Measurements from ENCODE around the gene CRMP1.

Gene CRMP1

DNA sequence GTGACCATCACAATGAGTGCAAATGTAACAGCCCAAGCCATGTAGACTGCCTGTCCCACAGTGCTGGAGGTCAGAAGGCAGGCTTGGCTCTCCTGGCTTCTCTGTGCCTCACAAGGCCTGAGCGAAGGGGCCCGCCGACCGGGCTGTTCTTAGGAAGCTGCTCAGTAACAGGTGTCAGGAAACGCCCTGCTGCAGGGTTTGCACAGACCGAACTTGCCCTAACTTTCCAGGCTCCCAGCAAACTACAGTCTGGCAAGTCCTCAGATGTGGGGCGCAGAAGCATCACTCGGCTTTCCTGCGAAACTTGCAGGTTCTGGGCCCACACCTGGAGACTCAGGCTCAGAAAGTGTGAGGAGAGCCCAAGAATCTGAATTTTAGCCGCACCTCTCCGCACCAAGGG is 87.6 kb downstream of the CRMP1 start:
- H3K4me1 ChIP-seq (ENCODE audit: control insufficient read depth, insufficient read depth, low read length): no peaks in the 10 kb centered on the region
- no peak overlapping the region for H3K27ac ChIP-seq (ENCODE audit: low read depth, low read length)
- no peak overlapping the region for H3K4me3 ChIP-seq (ENCODE audit: low read depth, low read length)
- no peaks in the 10 kb centered on the region for H3K27me3 ChIP-seq (ENCODE audit: control insufficient read depth, insufficient read depth, low read length)
- no peak overlapping the region for H3K9ac ChIP-seq (ENCODE audit: low read length)
- H3K9me3 ChIP-seq (ENCODE audit: control insufficient read depth, insufficient read depth, low read depth, low read length): no peaks in the 10 kb centered on the region
- H3K36me3 ChIP-seq (ENCODE audit: control insufficient read depth, insufficient read depth, low read length): peaks cover 40% of the 10 kb centered on the region

- Histone ChIP-seq H3K36me3 (ENCODE audit: control insufficient read depth, insufficient read depth, low read length) (peaks cover 34% of the 10 kb centered on the region), H3K9ac (ENCODE audit: low read length) (no peak overlapping the region), H3K4me3 (ENCODE audit: low read depth, low read length) (no peak overlapping the region), H3K9me3 (ENCODE audit: control insufficient read depth, insufficient read depth, low read depth, low read length) (no peaks in the 10 kb centered on the region), H3K4me1 (ENCODE audit: control insufficient read depth, insufficient read depth, low read length) (no peaks in the 10 kb centered on the region), H3K27ac (ENCODE audit: low read depth, low read length) (no peak overlapping the region), H3K27me3 (ENCODE audit: control insufficient read depth, insufficient read depth, low read length) (no peaks in the 10 kb centered on the region)
Measured at GRCh38 chr4:5804656-5805055, 88.2 kb downstream of the CRMP1 start.

GRCh38 chr4:5802565-5802964 is 90.3 kb downstream of the CRMP1 start:
- no peaks in the 10 kb centered on the region for H3K9me3 ChIP-seq (ENCODE audit: control insufficient read depth, insufficient read depth, low read depth, low read length)
- no peak overlapping the region for H3K9ac ChIP-seq (ENCODE audit: low read length)
- no peak overlapping the region for H3K27ac ChIP-seq (ENCODE audit: low read depth, low read length)
- H3K36me3 ChIP-seq (ENCODE audit: control insufficient read depth, insufficient read depth, low read length): peaks cover 23% of the 10 kb centered on the region
- H3K27me3 ChIP-seq (ENCODE audit: control insufficient read depth, insufficient read depth, low read length): no peaks in the 10 kb centered on the region
- no peak overlapping the region for H3K4me3 ChIP-seq (ENCODE audit: low read depth, low read length)
- H3K4me1 ChIP-seq (ENCODE audit: control insufficient read depth, insufficient read depth, low read length): no peaks in the 10 kb centered on the region

DNA sequence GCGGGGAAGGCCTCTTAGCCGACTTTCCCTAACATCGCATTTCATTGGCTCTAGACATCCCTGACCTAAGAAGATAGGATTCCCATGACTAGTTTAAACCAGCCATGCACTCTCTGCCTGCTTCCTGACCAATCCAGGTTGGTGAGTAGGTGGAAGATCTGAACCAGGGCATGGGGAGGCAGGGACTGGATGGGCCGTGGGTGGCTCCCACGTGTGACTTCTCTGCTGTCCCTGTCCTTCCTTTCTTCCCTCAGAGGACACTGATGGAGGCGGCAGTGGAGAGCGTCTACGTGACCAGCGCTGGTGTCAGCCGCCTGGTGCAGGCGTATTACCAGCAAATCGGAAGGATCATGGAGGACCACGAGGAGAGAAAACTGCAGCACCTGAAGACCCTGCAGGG is 91.2 kb downstream of the CRMP1 start:
- peaks cover 26% of the 10 kb centered on the region for H3K36me3 ChIP-seq (ENCODE audit: control insufficient read depth, insufficient read depth, low read length)

GRCh38 chr4:5800496-5800895 is 92.4 kb downstream of the CRMP1 start:
- Histone ChIP-seq H3K4me3 (ENCODE audit: low read depth, low read length) (no peak overlapping the region), H3K4me1 (ENCODE audit: control insufficient read depth, insufficient read depth, low read length) (no peaks in the 10 kb centered on the region), H3K9ac (ENCODE audit: low read length) (no peak overlapping the region), H3K27me3 (ENCODE audit: control insufficient read depth, insufficient read depth, low read length) (no peaks in the 10 kb centered on the region), H3K9me3 (ENCODE audit: control insufficient read depth, insufficient read depth, low read depth, low read length) (no peaks in the 10 kb centered on the region), H3K36me3 (ENCODE audit: control insufficient read depth, insufficient read depth, low read length) (peaks cover 22% of the 10 kb centered on the region), H3K27ac (ENCODE audit: low read depth, low read length) (no peak overlapping the region)

More for the DNA sequence above, 91.2 kb downstream of the CRMP1 start:
- Histone ChIP-seq H3K27me3 (ENCODE audit: control insufficient read depth, insufficient read depth, low read length) (no peaks in the 10 kb centered on the region), H3K4me1 (ENCODE audit: control insufficient read depth, insufficient read depth, low read length) (no peaks in the 10 kb centered on the region), H3K9ac (ENCODE audit: low read length) (no peak overlapping the region), H3K27ac (ENCODE audit: low read depth, low read length) (no peak overlapping the region), H3K4me3 (ENCODE audit: low read depth, low read length) (no peak overlapping the region), H3K9me3 (ENCODE audit: control insufficient read depth, insufficient read depth, low read depth, low read length) (no peaks in the 10 kb centered on the region)

DNA sequence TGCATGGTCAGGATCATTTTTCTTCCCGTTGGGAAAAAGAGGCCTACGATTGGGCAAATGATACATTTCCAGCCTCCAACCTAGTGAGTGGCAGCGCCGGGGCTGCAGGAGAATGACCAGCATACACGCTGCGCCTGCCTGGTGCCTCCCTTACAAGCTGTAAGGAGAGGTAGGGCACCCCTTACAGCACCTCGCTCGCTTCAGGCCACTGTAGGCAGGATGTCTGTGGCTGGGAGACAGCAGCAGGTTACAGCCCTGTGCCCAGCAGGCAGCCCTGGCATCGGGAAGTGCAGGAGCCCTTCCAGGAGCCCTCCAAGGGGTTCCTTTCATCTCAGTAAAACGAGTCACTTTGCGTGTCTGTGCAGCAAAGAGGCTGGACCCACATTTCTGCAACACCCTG is 93.5 kb downstream of the CRMP1 start:
- H3K9me3 ChIP-seq (ENCODE audit: control insufficient read depth, insufficient read depth, low read depth, low read length): no peaks in the 10 kb centered on the region
- H3K4me1 ChIP-seq (ENCODE audit: control insufficient read depth, insufficient read depth, low read length): no peaks in the 10 kb centered on the region
- peaks cover 19% of the 10 kb centered on the region for H3K36me3 ChIP-seq (ENCODE audit: control insufficient read depth, insufficient read depth, low read length)

DNA sequence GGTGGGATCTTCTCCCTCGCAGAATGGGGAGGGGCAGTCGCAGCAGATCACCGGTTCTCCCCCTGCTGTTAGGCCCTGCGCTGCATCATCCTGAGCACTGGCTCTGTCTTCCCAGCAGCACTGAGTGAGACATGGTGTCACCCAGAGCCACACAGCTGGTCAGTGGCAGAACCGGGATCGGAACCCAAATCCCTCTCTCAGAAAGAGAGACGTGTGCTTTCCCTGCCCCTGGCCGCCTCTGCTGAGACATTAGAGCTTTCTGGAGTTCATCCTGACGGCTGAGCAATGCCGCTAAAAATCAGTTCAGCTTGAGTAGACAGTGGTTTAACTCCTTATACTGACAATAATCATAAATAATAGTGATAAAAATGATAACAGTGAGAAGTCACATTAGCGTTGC is 93.9 kb downstream of the CRMP1 start:
- no peak overlapping the region for H3K4me3 ChIP-seq (ENCODE audit: low read depth, low read length)
- H3K36me3 ChIP-seq (ENCODE audit: control insufficient read depth, insufficient read depth, low read length): peaks cover 18% of the 10 kb centered on the region
- no peaks in the 10 kb centered on the region for H3K9me3 ChIP-seq (ENCODE audit: control insufficient read depth, insufficient read depth, low read depth, low read length)
- H3K4me1 ChIP-seq (ENCODE audit: control insufficient read depth, insufficient read depth, low read length): no peaks in the 10 kb centered on the region
- H3K27me3 ChIP-seq (ENCODE audit: control insufficient read depth, insufficient read depth, low read length): no peaks in the 10 kb centered on the region
- no peak overlapping the region for H3K9ac ChIP-seq (ENCODE audit: low read length)
- no peak overlapping the region for H3K27ac ChIP-seq (ENCODE audit: low read depth, low read length)

More for the DNA sequence above, 93.5 kb downstream of the CRMP1 start:
- Histone ChIP-seq H3K4me3 (ENCODE audit: low read depth, low read length) (no peak overlapping the region), H3K27ac (ENCODE audit: low read depth, low read length) (no peak overlapping the region), H3K27me3 (ENCODE audit: control insufficient read depth, insufficient read depth, low read length) (no peaks in the 10 kb centered on the region), H3K9ac (ENCODE audit: low read length) (no peak overlapping the region)

GRCh38 chr4:5798462-5798861 is 94.4 kb downstream of the CRMP1 start:
- H3K27ac ChIP-seq (ENCODE audit: low read depth, low read length): no peak overlapping the region
- H3K9me3 ChIP-seq (ENCODE audit: control insufficient read depth, insufficient read depth, low read depth, low read length): no peaks in the 10 kb centered on the region
- H3K36me3 ChIP-seq (ENCODE audit: control insufficient read depth, insufficient read depth, low read length): peaks cover 18% of the 10 kb centered on the region
- H3K4me3 ChIP-seq (ENCODE audit: low read depth, low read length): no peak overlapping the region
- H3K27me3 ChIP-seq (ENCODE audit: control insufficient read depth, insufficient read depth, low read length): no peaks in the 10 kb centered on the region
- no peaks in the 10 kb centered on the region for H3K4me1 ChIP-seq (ENCODE audit: control insufficient read depth, insufficient read depth, low read length)
- no peak overlapping the region for H3K9ac ChIP-seq (ENCODE audit: low read length)

DNA sequence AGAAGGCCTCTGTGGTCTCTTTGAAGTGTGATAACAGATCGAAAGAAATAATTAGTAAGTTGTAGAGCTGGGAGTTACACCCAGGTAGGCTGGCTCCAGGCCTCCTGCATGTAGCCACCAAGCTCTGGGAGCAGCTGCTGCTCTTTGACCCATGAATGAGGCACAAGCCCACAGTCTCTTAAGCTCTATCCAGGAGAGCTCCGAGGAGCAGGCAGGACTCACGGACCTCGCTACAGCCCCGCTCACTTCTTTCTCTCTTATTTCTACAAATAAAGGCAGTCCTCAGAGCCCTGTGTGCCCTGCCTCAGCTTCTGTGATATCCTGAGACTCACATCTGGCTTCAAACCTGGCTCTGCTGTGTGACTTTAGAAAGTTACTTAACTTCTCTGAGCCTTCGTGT is 95.0 kb downstream of the CRMP1 start:
- H3K9me3 ChIP-seq (ENCODE audit: control insufficient read depth, insufficient read depth, low read depth, low read length): no peaks in the 10 kb centered on the region
- H3K4me1 ChIP-seq (ENCODE audit: control insufficient read depth, insufficient read depth, low read length): no peaks in the 10 kb centered on the region
- no peak overlapping the region for H3K4me3 ChIP-seq (ENCODE audit: low read depth, low read length)
- H3K9ac ChIP-seq (ENCODE audit: low read length): no peak overlapping the region
- H3K27ac ChIP-seq (ENCODE audit: low read depth, low read length): no peak overlapping the region
- H3K36me3 ChIP-seq (ENCODE audit: control insufficient read depth, insufficient read depth, low read length): peaks cover 16% of the 10 kb centered on the region
- H3K27me3 ChIP-seq (ENCODE audit: control insufficient read depth, insufficient read depth, low read length): no peaks in the 10 kb centered on the region

- Histone ChIP-seq H3K27me3 (ENCODE audit: control insufficient read depth, insufficient read depth, low read length) (no peaks in the 10 kb centered on the region), H3K9me3 (ENCODE audit: control insufficient read depth, insufficient read depth, low read depth, low read length) (no peaks in the 10 kb centered on the region), H3K4me3 (ENCODE audit: low read depth, low read length) (no peak overlapping the region), H3K27ac (ENCODE audit: low read depth, low read length) (no peak overlapping the region), H3K9ac (ENCODE audit: low read length) (no peak overlapping the region), H3K36me3 (ENCODE audit: control insufficient read depth, insufficient read depth, low read length) (0 out of 2 replicates have a peak, but pooled peaks cover 11% of the 10 kb centered on the region), H3K4me1 (ENCODE audit: control insufficient read depth, insufficient read depth, low read length) (no peaks in the 10 kb centered on the region)
Measured at GRCh38 chr4:5796976-5797375, 95.9 kb downstream of the CRMP1 start.

DNA sequence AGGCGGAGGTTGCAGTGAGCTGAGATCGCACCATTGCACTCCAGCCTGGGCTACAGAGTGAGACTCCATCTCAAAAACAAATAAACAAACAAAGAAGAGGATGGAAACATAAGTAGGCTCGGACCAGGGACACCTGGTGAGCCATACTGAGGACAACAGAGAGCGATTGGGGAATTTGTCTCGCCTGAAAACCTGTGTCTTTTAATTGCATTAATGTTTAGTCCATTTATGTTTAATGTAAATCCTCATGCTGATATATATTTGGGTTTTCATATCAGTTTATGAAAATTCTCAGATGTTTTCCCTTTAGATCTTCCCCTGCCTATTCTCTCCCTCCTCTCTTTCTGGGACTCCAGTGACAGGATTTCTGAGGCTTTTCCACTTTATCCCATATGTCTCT is 97.3 kb downstream of the CRMP1 start:
- Histone ChIP-seq H3K9ac (ENCODE audit: low read length) (no peak overlapping the region), H3K27me3 (ENCODE audit: control insufficient read depth, insufficient read depth, low read length) (no peaks in the 10 kb centered on the region), H3K36me3 (ENCODE audit: control insufficient read depth, insufficient read depth, low read length) (0 out of 2 replicates have a peak, but pooled peaks cover 11% of the 10 kb centered on the region), H3K4me3 (ENCODE audit: low read depth, low read length) (no peak overlapping the region), H3K27ac (ENCODE audit: low read depth, low read length) (no peak overlapping the region), H3K4me1 (ENCODE audit: control insufficient read depth, insufficient read depth, low read length) (no peaks in the 10 kb centered on the region), H3K9me3 (ENCODE audit: control insufficient read depth, insufficient read depth, low read depth, low read length) (no peaks in the 10 kb centered on the region)

- no peak overlapping the region for H3K27ac ChIP-seq (ENCODE audit: low read depth, low read length)
- no peak overlapping the region for H3K4me3 ChIP-seq (ENCODE audit: low read depth, low read length)
- H3K36me3 ChIP-seq (ENCODE audit: control insufficient read depth, insufficient read depth, low read length): 0 out of 2 replicates have a peak, but pooled peaks cover 8% of the 10 kb centered on the region
- no peaks in the 10 kb centered on the region for H3K4me1 ChIP-seq (ENCODE audit: control insufficient read depth, insufficient read depth, low read length)
- H3K9me3 ChIP-seq (ENCODE audit: control insufficient read depth, insufficient read depth, low read depth, low read length): no peaks in the 10 kb centered on the region
- H3K27me3 ChIP-seq (ENCODE audit: control insufficient read depth, insufficient read depth, low read length): no peaks in the 10 kb centered on the region
- H3K9ac ChIP-seq (ENCODE audit: low read length): no peak overlapping the region
Measured at GRCh38 chr4:5793514-5793913, 99.4 kb downstream of the CRMP1 start.

Data from HUES6 (cell line).